Transverse colon (tissue), 4 donors: ENCODE measurements around the gene CRYBG1. TPM values are rescaled to one million over a fixed set of nuclear protein-coding genes. Genes with fewer than 3 reads are reported as not detected.

Source experiments
- DNase-seq: peaks from one replicate; pipeline ENCODE4 v3.0.0-alpha.2; 2019
- H3K27ac ChIP-seq, 4 donors: fragments of 200-600 bp; sonication (generic); 2 replicates each; pipeline ENCODE4 v1.5.1; 2016 to 2018; ENCODE audit warnings: inconsistent platforms in 4 of 4
- H3K27me3 ChIP-seq: fragments of 200-600 bp; sonication (generic); 2 replicates; pipeline ENCODE4 v1.5.1; 2017; ENCODE audit warnings: inconsistent platforms
- H3K36me3 ChIP-seq, 4 donors: fragments of 200-600 bp; sonication (generic); 2 replicates each; pipeline ENCODE4 v1.5.1; 2017 to 2019; ENCODE audit warnings: inconsistent platforms in 4 of 4
- H3K4me1 ChIP-seq, 4 donors: fragments of 200-600 bp; sonication (generic); 2 replicates each; pipeline ENCODE4 v1.5.1; 2017 to 2020; ENCODE audit warnings: inconsistent platforms in 4 of 4
- H3K4me3 ChIP-seq, 4 donors: fragments of 200-600 bp; sonication (generic); 1 replicate in 1 of 4; 2 replicates in 3 of 4; pipeline versions ENCODE4 v1.5.1 to v1.6.1; 2017 to 2019; ENCODE audit warnings: inconsistent platforms in 4 of 4
- H3K9me3 ChIP-seq, 2 donors: fragments of 200-600 bp; sonication (generic); 2 replicates each; pipeline ENCODE4 v1.5.1; 2017 to 2019; ENCODE audit warnings: inconsistent platforms in 2 of 2
- CTCF ChIP-seq, 5 experiments: fragments of 200-600 bp in 3 of 5; fragments of 450-650 bp in 2 of 5; sonication (generic) in 3 of 5; IDR thresholded peaks; 1 replicate in 2 of 5; 2 replicates in 3 of 5; pipeline ENCODE4 v1.5.1; 2016 to 2017; ENCODE audit warnings: antibody characterized with exemption in 5 of 5, inconsistent platforms in 3 of 5, mild to moderate bottlenecking in 2 of 5, moderate library complexity in 1 of 5
- EP300 ChIP-seq: sonication (generic); formaldehyde crosslinking; IDR thresholded peaks from one replicate; pipeline ENCODE4 v1.6.1; 2017; ENCODE audit warnings: antibody characterized with exemption, low read depth
- POLR2A ChIP-seq: fragments of 450-650 bp; IDR thresholded peaks from one replicate; pipeline ENCODE4 v1.6.1; 2016; ENCODE audit warnings: antibody characterized with exemption, mild to moderate bottlenecking, moderate library complexity
- POLR2AphosphoS5 ChIP-seq, 3 donors: sonication (generic); formaldehyde crosslinking; IDR thresholded peaks; one replicate each; pipeline ENCODE4 v1.6.1; 2016; ENCODE audit warnings: antibody characterized with exemption in 3 of 3
- WGBS, 2 donors: methylation state at CpG; one replicate each; pipeline ENCODE4 v1.1.5; 2018; ENCODE audit warnings: low coverage in 1 of 2; 5-methylcytosine and 5-hydroxymethylcytosine counted together
- in situ Hi-C, 4 donors: fragments of 200-750 bp; cut with MboI; loops; one replicate each; pipeline versions ENCODE4 v1.15.0 to v1.15.1; 2017; ENCODE audit warnings: low sequenced_read_pairs in 3 of 4, low pct_ligation_motif_present in 1 of 4, low pct_unique_long_range_greater_than_20kb in 1 of 4
- intact Hi-C: fragments of 100-400 bp; cut with DNase I; formaldehyde crosslinking; loops from one replicate; pipeline ENCODE4 v1.15.1; 2023; ENCODE audit warnings: low total_unique reads
- total RNA-seq, 4 donors: library from RNA; depleted of rRNA; stranded (reverse); fragments of >200 nt; gene quantifications; one replicate each; pipeline ENCODE4 v1.1.0, GENCODE V29; 2016

Gene CRYBG1
- total RNA-seq, 4 donors from 2014 or later, result 64.3 to 112 (median 70.2) TPM

GRCh38 chr6:106614166-106614565 is 253.6 kb downstream of the CRYBG1 start:
- DNase-seq, result no peak
- 68 to 89% methylated on average over 1 of the region's 1 CpG for WGBS, 2 donors
- Histone ChIP-seq H3K27me3 (no peaks in the 10 kb centered on the region), H3K4me3 (no peak overlapping the region), H3K36me3 (no peaks in the 10 kb centered on the region), H3K4me1 (peaks cover 0 to 8% (median 0%) of the 10 kb centered on the region in 4 donors), H3K27ac (no peak overlapping the region), H3K9me3 (no peaks in the 10 kb centered on the region)
- no peak for TF ChIP-seq EP300
- TF ChIP-seq POLR2AphosphoS5 (IDR thresholded peaks at IDR 0.05), result no peak
- TF ChIP-seq CTCF (IDR thresholded peaks at IDR 0.05), result no peak
- no peak for TF ChIP-seq POLR2A
- in situ Hi-C loops (loop anchor here in 1 of 4 donors (25.0 kb wide), 1 partner anchor 373 kb away; no protein-coding TSS in a partner anchor), intact Hi-C loops (no loop called here)

GRCh38 chr6:106614592-106615257 is 254.2 kb downstream of the CRYBG1 start:
- no peak for DNase-seq
- Histone ChIP-seq H3K4me3 (no peak overlapping the region), H3K36me3 (no peaks in the 10 kb centered on the region), H3K4me1 (peaks cover 0 to 8% (median 0%) of the 10 kb centered on the region in 4 donors), H3K27me3 (no peaks in the 10 kb centered on the region), H3K9me3 (no peaks in the 10 kb centered on the region), H3K27ac (no peak overlapping the region)
- in situ Hi-C loops, result loop anchor here in 1 of 4 donors (25.0 kb wide), 1 partner anchor 373 kb away; no protein-coding TSS in a partner anchor
- intact Hi-C loops, result no loop called here
- WGBS, 2 donors, result 68 to 87% methylated on average over 3 of the region's 3 CpGs
- TF ChIP-seq EP300 (no peak), POLR2A (no peak), CTCF (IDR thresholded peaks at IDR 0.05) (no peak), POLR2AphosphoS5 (IDR thresholded peaks at IDR 0.05) (no peak)

GRCh38 chr6:106617302-106617701 is 256.8 kb downstream of the CRYBG1 start:
- no peak for TF ChIP-seq POLR2A
- no peak for TF ChIP-seq EP300
- TF ChIP-seq CTCF (IDR thresholded peaks at IDR 0.05), result no peak
- no peak for TF ChIP-seq POLR2AphosphoS5 (IDR thresholded peaks at IDR 0.05)
- Histone ChIP-seq H3K4me1 (peaks cover 0 to 8% (median 0%) of the 10 kb centered on the region in 4 donors), H3K36me3 (peaks cover 0 to 5% (median 0%) of the 10 kb centered on the region in 4 donors), H3K27me3 (no peaks in the 10 kb centered on the region), H3K27ac (no peak overlapping the region), H3K4me3 (no peak overlapping the region), H3K9me3 (no peaks in the 10 kb centered on the region)
- intact Hi-C loops, result no loop called here
- in situ Hi-C loops, result loop anchor here in 1 of 4 donors (25.0 kb wide), 1 partner anchor 370 kb away; no protein-coding TSS in a partner anchor
- DNase-seq, result no peak

GRCh38 chr6:106617857-106618256 is 257.3 kb downstream of the CRYBG1 start:
- 33 to 56% methylated on average over 1 of the region's 1 CpG for WGBS, 2 donors
- Histone ChIP-seq H3K36me3 (peaks cover 0 to 5% (median 0%) of the 10 kb centered on the region in 4 donors), H3K27ac (no peak overlapping the region), H3K4me1 (peaks cover 0 to 8% (median 0%) of the 10 kb centered on the region in 4 donors), H3K27me3 (no peaks in the 10 kb centered on the region), H3K4me3 (no peak overlapping the region), H3K9me3 (no peaks in the 10 kb centered on the region)
- no peak for DNase-seq
- no peak for TF ChIP-seq POLR2A
- no peak for TF ChIP-seq POLR2AphosphoS5 (IDR thresholded peaks at IDR 0.05)
- no peak for TF ChIP-seq EP300
- TF ChIP-seq CTCF (IDR thresholded peaks at IDR 0.05), result no peak
- in situ Hi-C loops, result loop anchor here in 1 of 4 donors (25.0 kb wide), 1 partner anchor 369 kb away; no protein-coding TSS in a partner anchor
- intact Hi-C loops, result no loop called here
